GM23248 (cell line): ENCODE data around the gene ATP10D.

Experiments
- EZH2 ChIP-seq: fragments of 200-600 bp; sonication (generic); IDR thresholded peaks from 2 replicates; pipeline ENCODE4 v1.6.1; 2018; ENCODE audit warnings: antibody characterized with exemption, mild to moderate bottlenecking; ENCODE audit not compliant: insufficient read depth, poor library complexity, severe bottlenecking
- EZH2phosphoT487 ChIP-seq: fragments of 200-600 bp; sonication (generic); IDR thresholded peaks from 2 replicates; pipeline ENCODE4 v1.6.1; 2018; ENCODE audit warnings: antibody characterized with exemption, moderate library complexity, mild to moderate bottlenecking, low read depth; ENCODE audit not compliant: insufficient read depth

GRCh38 chr4:47621181-47621580 is 136.1 kb downstream of the ATP10D start:
- TF ChIP-seq EZH2phosphoT487 (no peak), EZH2 (no peak)
